Neural progenitor cell (in vitro differentiated cells): Measurements from ENCODE around the gene TNFSF8. TPM values are rescaled to one million over a fixed set of nuclear protein-coding genes. Genes with fewer than 3 reads are reported as not detected.
A peak's percentile ranks its signal among the peaks of the same experiment; 100 is the strongest.

Experiments
- DNase-seq: peaks from one replicate; pipeline ENCODE4 v3.0.0-alpha.2; 2016; ENCODE audit warnings: low spot score
- H2AFZ ChIP-seq: fragments of 200-600 bp; sonication (generic); replicated peaks from 2 replicates; pipeline ENCODE4 v1.6.1; 2016; ENCODE audit warnings: antibody characterized with exemption
- H3F3A ChIP-seq: fragments of 200-600 bp; sonication (generic); 2 replicates; pipeline ENCODE4 v1.6.1; 2016; ENCODE audit warnings: antibody characterized with exemption, low read depth
- H3K27ac ChIP-seq: fragments of 200-600 bp; sonication (generic); 2 replicates; pipeline ENCODE4 v1.5.1; 2016; ENCODE audit warnings: mild to moderate bottlenecking
- H3K27me3 ChIP-seq: fragments of 200-600 bp; sonication (generic); 2 replicates; pipeline ENCODE4 v1.6.1; 2016; ENCODE audit warnings: mild to moderate bottlenecking, moderate library complexity
- H3K36me3 ChIP-seq: fragments of 200-600 bp; sonication (generic); 2 replicates; pipeline ENCODE4 v1.5.1; 2016
- H3K4me1 ChIP-seq: fragments of 200-600 bp; sonication (generic); 2 replicates; pipeline ENCODE4 v1.6.1; 2016; ENCODE audit warnings: mixed run types
- H3K4me2 ChIP-seq: fragments of 200-600 bp; sonication (generic); 2 replicates; pipeline ENCODE4 v1.6.1; 2016
- H3K4me3 ChIP-seq: fragments of 200-600 bp; sonication (generic); 2 replicates; pipeline ENCODE4 v1.5.1; 2016
- H3K79me2 ChIP-seq: fragments of 200-600 bp; sonication (generic); 2 replicates; pipeline ENCODE4 v1.6.1; 2016; ENCODE audit warnings: low read depth
- H3K9ac ChIP-seq: fragments of 200-600 bp; sonication (generic); 2 replicates; pipeline ENCODE4 v1.6.1; 2016
- H3K9me3 ChIP-seq: fragments of 200-600 bp; sonication (generic); 2 replicates; pipeline ENCODE4 v1.5.1; 2016; ENCODE audit warnings: low read depth
- H4K20me1 ChIP-seq: fragments of 200-600 bp; sonication (generic); 2 replicates; pipeline ENCODE4 v1.6.1; 2016; ENCODE audit warnings: low read depth
- H3K27ac Mint-ChIP-seq: 3 replicates; pipeline ENCODE4 v1.8.0; 2021; ENCODE audit warnings: mixed read lengths
- H3K27me3 Mint-ChIP-seq: 2 replicates; pipeline ENCODE4 v1.8.0; 2022; ENCODE audit warnings: low read depth, mild to moderate bottlenecking, inconsistent platforms, moderate library complexity, mixed read lengths; ENCODE audit not compliant: insufficient read depth
- H3K36me3 Mint-ChIP-seq: 3 replicates; pipeline ENCODE4 v1.8.0; 2021; ENCODE audit warnings: mixed read lengths
- H3K4me1 Mint-ChIP-seq: 3 replicates; pipeline ENCODE4 v1.8.0; 2021; ENCODE audit warnings: mixed read lengths
- H3K4me3 Mint-ChIP-seq: 3 replicates; pipeline ENCODE4 v1.8.0; 2021; ENCODE audit warnings: mild to moderate bottlenecking, moderate library complexity, mixed read lengths
- H3K9me3 Mint-ChIP-seq: 3 replicates; pipeline ENCODE4 v1.8.0; 2020; ENCODE audit warnings: mixed read lengths
- EZH2 ChIP-seq: fragments of 200-600 bp; sonication (generic); IDR thresholded peaks from 2 replicates; pipeline ENCODE4 v1.6.1; 2017; ENCODE audit warnings: antibody characterized with exemption, mild to moderate bottlenecking, moderate library complexity
- EZH2phosphoT487 ChIP-seq: fragments of 200-600 bp; sonication (generic); IDR thresholded peaks from 2 replicates; pipeline ENCODE4 v1.6.1; 2017; ENCODE audit warnings: antibody characterized with exemption
- total RNA-seq: library from RNA; depleted of rRNA; stranded (reverse); fragments of >200 nt; gene quantifications from 2 replicates; pipeline ENCODE4 v1.2.3, GENCODE V29; 2015; ENCODE audit warnings: low replicate concordance
- TF ChIP-seq, protein P1 (sequence below): fragments of 200-600 bp; sonication (generic); IDR thresholded peaks from 2 replicates; pipeline ENCODE4 v1.5.1; 2017; ENCODE audit warnings: antibody characterized with exemption, mild to moderate bottlenecking

The TNFSF8 gene
- total RNA-seq, 1 donor from 2014 or later: not detected

GRCh38 chr9:114913656-114914055 is 16.7 kb downstream of the TNFSF8 start:
- H3K9me3 Mint-ChIP-seq: no peaks in the 10 kb centered on the region
- Histone ChIP-seq H3F3A (no peaks in the 10 kb centered on the region), H3K27ac (no peak overlapping the region), H3K4me2 (no peak overlapping the region), H3K9me3 (no peaks in the 10 kb centered on the region), H3K27me3 (peaks cover 38% of the 10 kb centered on the region), H3K79me2 (no peaks in the 10 kb centered on the region), H3K4me3 (no peak overlapping the region), H2AFZ (no peak overlapping the region), H3K9ac (no peak overlapping the region), H4K20me1 (no peaks in the 10 kb centered on the region), H3K36me3 (no peaks in the 10 kb centered on the region), H3K4me1 (no peaks in the 10 kb centered on the region)
- no peak overlapping the region for H3K4me3 Mint-ChIP-seq
- TF ChIP-seq EZH2: no peak
- TF ChIP-seq, protein P1, sequence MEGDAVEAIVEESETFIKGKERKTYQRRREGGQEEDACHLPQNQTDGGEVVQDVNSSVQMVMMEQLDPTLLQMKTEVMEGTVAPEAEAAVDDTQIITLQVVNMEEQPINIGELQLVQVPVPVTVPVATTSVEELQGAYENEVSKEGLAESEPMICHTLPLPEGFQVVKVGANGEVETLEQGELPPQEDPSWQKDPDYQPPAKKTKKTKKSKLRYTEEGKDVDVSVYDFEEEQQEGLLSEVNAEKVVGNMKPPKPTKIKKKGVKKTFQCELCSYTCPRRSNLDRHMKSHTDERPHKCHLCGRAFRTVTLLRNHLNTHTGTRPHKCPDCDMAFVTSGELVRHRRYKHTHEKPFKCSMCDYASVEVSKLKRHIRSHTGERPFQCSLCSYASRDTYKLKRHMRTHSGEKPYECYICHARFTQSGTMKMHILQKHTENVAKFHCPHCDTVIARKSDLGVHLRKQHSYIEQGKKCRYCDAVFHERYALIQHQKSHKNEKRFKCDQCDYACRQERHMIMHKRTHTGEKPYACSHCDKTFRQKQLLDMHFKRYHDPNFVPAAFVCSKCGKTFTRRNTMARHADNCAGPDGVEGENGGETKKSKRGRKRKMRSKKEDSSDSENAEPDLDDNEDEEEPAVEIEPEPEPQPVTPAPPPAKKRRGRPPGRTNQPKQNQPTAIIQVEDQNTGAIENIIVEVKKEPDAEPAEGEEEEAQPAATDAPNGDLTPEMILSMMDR: no peak
- no peak for TF ChIP-seq EZH2phosphoT487
- peaks cover 2% of the 10 kb centered on the region for H3K27me3 Mint-ChIP-seq
- no peaks in the 10 kb centered on the region for H3K36me3 Mint-ChIP-seq
- H3K4me1 Mint-ChIP-seq: no peaks in the 10 kb centered on the region
- H3K27ac Mint-ChIP-seq: no peak overlapping the region
- no peak for DNase-seq

DNA sequence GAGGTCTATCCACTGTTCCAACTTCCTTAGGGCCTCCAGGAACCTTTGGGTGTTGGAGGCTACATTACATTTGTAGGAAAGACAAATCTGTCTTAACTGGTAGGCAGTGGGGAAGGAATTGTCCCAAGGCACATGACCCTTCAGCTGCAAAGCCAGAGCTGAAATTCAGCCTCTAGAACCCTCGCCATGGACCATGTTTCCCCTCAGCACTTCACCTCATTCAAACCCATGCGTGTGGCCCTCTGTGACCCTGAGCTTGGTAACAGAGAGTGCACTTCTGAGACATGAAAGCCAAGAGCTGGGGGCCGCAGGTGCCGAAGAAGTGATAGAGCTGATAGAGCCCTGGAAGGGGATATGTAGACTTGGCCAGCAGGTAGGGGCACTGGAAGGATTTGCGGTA is 17.2 kb downstream of the TNFSF8 start:
- Histone ChIP-seq H3K36me3 (no peaks in the 10 kb centered on the region), H4K20me1 (no peaks in the 10 kb centered on the region), H3K9me3 (no peaks in the 10 kb centered on the region), H3K27ac (no peak overlapping the region), H3K4me2 (no peak overlapping the region), H3F3A (no peaks in the 10 kb centered on the region), H3K4me3 (no peak overlapping the region), H3K4me1 (no peaks in the 10 kb centered on the region), H3K79me2 (no peaks in the 10 kb centered on the region), H3K9ac (no peak overlapping the region), H2AFZ (no peak overlapping the region), H3K27me3 (peaks cover 34% of the 10 kb centered on the region)
- Mint-ChIP-seq H3K27ac (no peak overlapping the region), H3K36me3 (no peaks in the 10 kb centered on the region), H3K9me3 (no peaks in the 10 kb centered on the region), H3K4me1 (no peaks in the 10 kb centered on the region), H3K27me3 (peaks cover 2% of the 10 kb centered on the region), H3K4me3 (no peak overlapping the region)
- TF ChIP-seq, protein P1: no peak
- TF ChIP-seq EZH2phosphoT487: no peak
- no peak for TF ChIP-seq EZH2
- DNase-seq: no peak

DNA sequence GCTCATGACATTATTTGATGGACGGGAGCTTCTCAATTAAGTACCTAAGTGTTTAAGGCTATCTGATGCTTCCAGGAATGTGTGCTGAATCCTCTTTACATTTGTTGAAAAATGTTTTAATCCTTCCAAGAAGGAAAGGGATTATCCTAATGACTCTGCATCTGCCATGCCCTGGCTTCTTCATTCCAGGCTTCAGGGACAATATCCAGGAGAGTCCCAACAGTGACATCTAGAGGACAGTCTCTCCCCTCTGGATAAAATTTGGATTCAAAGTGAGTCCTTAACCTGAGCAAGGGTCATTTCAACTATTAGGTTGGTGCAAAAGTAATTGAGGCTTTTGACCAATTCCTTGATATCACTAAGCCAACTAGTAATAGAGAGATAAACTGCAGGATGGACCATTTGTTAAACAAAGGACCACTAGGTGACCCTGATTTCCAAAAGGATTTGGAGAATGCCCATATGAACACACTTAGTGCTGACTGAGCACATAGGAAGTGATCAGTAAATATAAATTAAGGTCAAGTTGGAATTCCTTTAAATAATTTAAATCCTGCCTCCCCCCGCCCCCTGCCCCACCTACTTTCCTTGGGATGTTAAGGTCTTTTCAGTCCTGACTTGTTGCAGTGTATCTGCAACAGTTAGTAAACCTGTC is 19.1 kb downstream of the TNFSF8 start:
- H3K36me3 Mint-ChIP-seq: no peaks in the 10 kb centered on the region
- peak; percentile 85 for DNase-seq
- H3K27me3 Mint-ChIP-seq: peaks cover 2% of the 10 kb centered on the region

More for the DNA sequence above, 19.1 kb downstream of the TNFSF8 start:
- no peaks in the 10 kb centered on the region for H3K9me3 ChIP-seq
- no peaks in the 10 kb centered on the region for H4K20me1 ChIP-seq
- TF ChIP-seq, protein P1: peak; percentile 87
- TF ChIP-seq EZH2phosphoT487: no peak
- H2AFZ ChIP-seq: no peak overlapping the region
- no peak overlapping the region for H3K9ac ChIP-seq
- H3K4me2 ChIP-seq: no peak overlapping the region
- no peak overlapping the region for H3K4me3 Mint-ChIP-seq
- no peaks in the 10 kb centered on the region for H3K79me2 ChIP-seq
- H3K27ac ChIP-seq: no peak overlapping the region
- H3K36me3 ChIP-seq: no peaks in the 10 kb centered on the region
- no peak overlapping the region for H3K27ac Mint-ChIP-seq
- no peaks in the 10 kb centered on the region for H3K9me3 Mint-ChIP-seq
- H3K4me1 ChIP-seq: no peaks in the 10 kb centered on the region
- H3K4me1 Mint-ChIP-seq: no peaks in the 10 kb centered on the region
- no peak overlapping the region for H3K4me3 ChIP-seq
- H3K27me3 ChIP-seq: peaks cover 14% of the 10 kb centered on the region
- H3F3A ChIP-seq: no peaks in the 10 kb centered on the region
